Activated CD8-positive, alpha-beta memory T cell treated with anti-CD3 and anti-CD28 coated beads, Interleukin-2, amount 10 ng/mL, durations not matched to agents 7 days and 5 days (primary cell): ENCODE data around the gene KLLN. TPM values are rescaled to one million over a fixed set of nuclear protein-coding genes. Genes with fewer than 3 reads are reported as not detected.
A peak's percentile ranks its signal among the peaks of the same experiment; 100 is the strongest.
"Not testable (repeated sequence)": the region's sequence is repeated elsewhere in the genome, so short reads cannot be mapped to it uniquely, and the experiment has no call there.

Experiments used
- ATAC-seq: fragments of 150-1000 bp; cut with Tn5 transposase; one replicate; pipeline ENCODE4 v1.10.0; 2021; ENCODE audit warnings: moderate library complexity
- CTCF ChIA-PET: fragments of 350-600 bp; sonication (Branson Sonifier 250); formaldehyde crosslinking; loops from one replicate; lab custom pipeline; 2021; ENCODE audit warnings: antibody characterized with exemption; lab: Charles Lee
- DNase-seq: peaks from one replicate; pipeline ENCODE4 v3.0.0-alpha.2; 2020
- H3K27ac Mint-ChIP-seq: one replicate; pipeline ENCODE4 v1.8.0; 2021; ENCODE audit warnings: mild to moderate bottlenecking, mixed read lengths
- H3K27me3 Mint-ChIP-seq: one replicate; pipeline ENCODE4 v1.8.0; 2021; ENCODE audit warnings: mixed read lengths
- H3K36me3 Mint-ChIP-seq: one replicate; pipeline ENCODE4 v1.8.0; 2021; ENCODE audit warnings: mild to moderate bottlenecking, mixed read lengths
- H3K4me1 Mint-ChIP-seq: one replicate; pipeline ENCODE4 v1.8.0; 2021; ENCODE audit warnings: mixed read lengths
- H3K4me3 Mint-ChIP-seq: one replicate; pipeline ENCODE4 v1.8.0; 2021; ENCODE audit warnings: mild to moderate bottlenecking, moderate library complexity, mixed read lengths
- H3K9me3 Mint-ChIP-seq: one replicate; pipeline ENCODE4 v1.8.0; 2022; ENCODE audit warnings: low read depth, mixed read lengths
- total RNA-seq, 2 experiments: library from RNA; stranded (reverse); gene quantifications; one replicate each; pipeline ENCODE4 v1.2.3, GENCODE V29; 2021

Gene KLLN
- total RNA-seq, 2 experiments from 2014 or later = 0.67 to 0.84 TPM

DNA sequence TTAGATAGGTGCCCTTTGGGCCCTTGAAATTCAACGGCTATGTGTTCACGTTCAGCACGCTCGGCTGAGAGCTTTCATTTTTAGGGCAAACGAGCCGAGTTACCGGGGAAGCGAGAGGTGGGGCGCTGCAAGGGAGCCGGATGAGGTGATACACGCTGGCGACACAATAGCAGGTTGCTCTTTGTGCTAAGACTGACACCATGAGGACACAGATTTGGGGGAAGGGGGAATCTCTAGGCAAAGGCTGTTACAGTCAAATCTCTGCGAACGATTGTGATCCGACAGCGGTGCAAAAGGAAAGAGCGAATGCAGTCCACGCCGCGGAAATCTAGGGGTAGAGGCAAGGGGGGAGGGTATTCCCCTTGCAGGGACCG lies 667 bp downstream of the KLLN start:
- H3K9me3 Mint-ChIP-seq = no peaks in the 10 kb centered on the region

DNA sequence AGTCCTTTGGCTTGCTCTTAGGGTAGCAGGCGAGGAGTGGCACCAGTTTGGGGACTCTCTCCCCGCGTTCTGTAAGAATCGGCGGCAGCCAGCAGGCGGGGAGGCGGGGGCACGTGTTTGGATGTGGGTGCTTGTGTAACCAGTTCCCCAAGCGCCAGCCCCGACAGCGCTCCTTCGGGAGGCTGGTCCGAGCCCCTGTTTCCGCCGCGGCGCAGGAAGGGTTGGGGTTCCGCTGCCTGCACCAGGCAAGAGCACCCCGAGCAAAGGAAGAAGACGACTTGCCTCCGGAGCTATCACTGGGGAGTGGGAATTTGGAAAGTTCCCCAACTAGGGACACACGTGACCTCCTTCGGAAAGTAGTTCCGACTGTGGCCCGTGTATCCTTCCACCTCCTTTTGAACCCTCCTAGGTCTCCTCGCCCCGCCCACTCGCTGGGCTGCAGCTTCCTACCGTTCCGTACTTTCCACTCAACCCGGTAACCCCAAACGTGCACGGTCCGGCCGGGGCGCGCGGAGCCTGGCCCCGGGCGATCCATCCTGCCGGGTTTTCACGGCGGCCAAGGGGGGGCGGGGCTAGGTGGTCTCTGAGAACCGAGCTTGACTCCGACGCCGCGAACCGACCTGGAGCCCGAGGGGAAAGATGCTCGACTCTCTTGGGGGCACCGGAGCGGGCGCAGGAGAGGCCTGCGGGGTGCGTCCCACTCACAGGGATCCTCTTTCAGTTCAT lies 1.2 kb downstream of the KLLN start:
- Mint-ChIP-seq H3K4me3 (peak overlapping the region; percentile 92), H3K27me3 (no peaks in the 10 kb centered on the region), H3K36me3 (peaks cover 22% of the 10 kb centered on the region), H3K9me3 (no peaks in the 10 kb centered on the region), H3K4me1 (peaks cover 24% of the 10 kb centered on the region), H3K27ac (peak overlapping the region; percentile 93)
- ATAC-seq = peak; percentile 73
- peak; percentile 97 for DNase-seq
- CTCF ChIA-PET = interaction anchor here (0.6 to 9.3 kb wide), 12 partner anchors 9 to 691 kb away, joined by 3 to 82 read pairs (median 7); partner anchors contain the start of gene ATAD1

More for the DNA sequence above, 667 bp downstream of the KLLN start:
- no peak for DNase-seq
- Mint-ChIP-seq H3K27me3 (no peaks in the 10 kb centered on the region), H3K27ac (peak overlapping the region; percentile 93), H3K36me3 (peaks cover 26% of the 10 kb centered on the region), H3K4me3 (peak overlapping the region; percentile 92), H3K4me1 (peaks cover 28% of the 10 kb centered on the region)
- peak; percentile 31 for ATAC-seq
- CTCF ChIA-PET = interaction anchor here (0.6 to 9.3 kb wide), 10 partner anchors 9 to 530 kb away, joined by 3 to 82 read pairs (median 8); partner anchors contain the start of gene ATAD1

DNA sequence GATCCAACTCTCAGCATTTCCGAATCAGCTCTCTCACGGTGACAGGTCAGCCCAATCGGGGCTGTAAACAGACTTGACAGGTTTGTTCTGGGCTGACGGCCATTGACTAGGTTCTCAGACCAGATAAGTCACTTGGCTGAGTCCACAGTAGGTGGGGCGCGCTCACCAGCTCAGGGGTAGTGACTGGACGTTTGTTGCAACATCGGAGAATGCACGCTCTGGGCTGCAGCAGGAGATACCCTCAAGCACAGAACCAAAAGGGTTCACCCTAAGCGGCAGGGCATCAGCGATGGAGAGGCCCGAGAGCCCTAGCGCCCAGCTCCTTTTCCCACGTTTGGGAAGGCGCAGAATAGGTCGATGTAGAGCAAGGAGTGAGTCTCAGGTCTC lies 1.8 kb downstream of the KLLN start:
- H3K27ac Mint-ChIP-seq = peak overlapping the region; percentile 93
- H3K27me3 Mint-ChIP-seq = no peaks in the 10 kb centered on the region
- CTCF ChIA-PET = interaction anchor here (0.8 to 9.3 kb wide), 7 partner anchors 10 to 691 kb away, joined by 3 to 82 read pairs (median 8); partner anchors contain the start of gene ATAD1
- DNase-seq = no peak
- peaks cover 18% of the 10 kb centered on the region for H3K36me3 Mint-ChIP-seq
- peak overlapping the region; percentile 92 for H3K4me3 Mint-ChIP-seq
- H3K4me1 Mint-ChIP-seq = peaks cover 20% of the 10 kb centered on the region
- H3K9me3 Mint-ChIP-seq = no peaks in the 10 kb centered on the region
- ATAC-seq = no peak

DNA sequence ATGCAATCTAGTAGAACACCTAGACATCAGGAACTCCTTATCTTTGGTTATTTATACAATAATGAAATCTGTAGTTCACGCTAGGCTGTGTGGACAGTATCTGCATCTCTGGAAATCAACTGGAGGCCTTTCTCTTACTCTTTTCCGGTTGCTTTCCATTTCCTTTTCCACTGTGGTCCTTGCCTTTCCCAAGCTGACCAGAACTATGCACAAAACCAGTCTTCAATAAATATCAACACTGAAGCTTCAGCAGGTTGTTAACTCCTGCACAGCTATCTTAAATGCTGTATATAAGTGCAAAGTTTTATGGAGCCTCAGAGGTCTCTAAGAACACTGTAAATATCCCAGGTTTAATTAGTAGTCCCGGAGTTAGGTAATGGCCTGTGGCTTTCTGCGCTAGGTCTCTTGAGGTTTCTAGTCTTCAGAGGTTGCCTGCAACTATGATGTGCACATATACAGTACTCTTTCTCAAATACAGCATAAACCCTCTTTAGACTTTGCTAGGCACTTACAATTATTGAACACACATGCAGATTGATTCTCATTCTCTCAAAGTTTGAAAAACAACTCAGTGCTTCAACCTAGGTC lies 2.4 kb downstream of the KLLN start:
- DNase-seq (no peak), ATAC-seq (no peak)
- H3K4me1 Mint-ChIP-seq = peaks cover 18% of the 10 kb centered on the region
- CTCF ChIA-PET = interaction anchor here (0.7 to 9.3 kb wide), 5 partner anchors 43 to 692 kb away, joined by 3 to 82 read pairs (median 3); partner anchors contain the start of gene ATAD1
- no peaks in the 10 kb centered on the region for H3K27me3 Mint-ChIP-seq
- no peaks in the 10 kb centered on the region for H3K9me3 Mint-ChIP-seq
- peaks cover 15% of the 10 kb centered on the region for H3K36me3 Mint-ChIP-seq
- H3K27ac Mint-ChIP-seq = peak overlapping the region; percentile 93
- H3K4me3 Mint-ChIP-seq = peak overlapping the region; percentile 92

DNA sequence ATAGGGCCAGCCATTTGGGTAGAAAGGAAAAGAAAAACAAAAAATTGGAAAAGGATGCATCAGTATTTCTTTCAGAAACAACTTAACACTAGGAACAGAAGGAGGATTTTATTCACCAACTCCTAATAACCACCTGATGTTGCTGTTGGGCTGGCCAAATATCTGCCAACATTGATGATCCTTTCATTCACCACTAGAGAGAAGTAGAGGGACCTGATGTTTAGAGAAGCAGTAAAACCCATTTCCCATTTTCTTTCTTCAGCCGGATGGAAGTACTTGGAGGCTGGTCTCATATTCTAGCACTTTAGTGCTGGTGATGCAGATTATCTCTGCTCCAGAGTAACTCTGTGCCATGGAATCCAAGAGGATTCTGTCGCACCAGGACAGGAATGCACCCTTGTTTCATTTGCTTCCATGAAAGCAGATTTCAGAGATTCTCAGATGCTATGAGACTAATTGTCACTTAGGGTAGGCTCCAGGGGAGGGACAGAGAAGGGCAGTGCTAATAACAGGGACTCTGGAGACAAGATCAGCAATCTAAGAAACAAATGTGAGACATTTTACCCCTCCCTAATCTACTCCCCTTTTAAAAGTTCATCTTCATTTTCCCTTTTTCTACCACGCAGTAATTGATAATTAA lies 3.1 kb downstream of the KLLN start:
- Mint-ChIP-seq H3K4me1 (peaks cover 20% of the 10 kb centered on the region), H3K36me3 (peaks cover 11% of the 10 kb centered on the region), H3K27ac (no peak overlapping the region), H3K27me3 (no peaks in the 10 kb centered on the region), H3K4me3 (no peak overlapping the region), H3K9me3 (peaks cover 2% of the 10 kb centered on the region)
- peak; percentile 49 for DNase-seq
- CTCF ChIA-PET = interaction anchor here (0.7 to 9.3 kb wide), 7 partner anchors 15 to 693 kb away, joined by 3 to 82 read pairs (median 3); partner anchors contain the start of gene ATAD1
- ATAC-seq = no peak

DNA sequence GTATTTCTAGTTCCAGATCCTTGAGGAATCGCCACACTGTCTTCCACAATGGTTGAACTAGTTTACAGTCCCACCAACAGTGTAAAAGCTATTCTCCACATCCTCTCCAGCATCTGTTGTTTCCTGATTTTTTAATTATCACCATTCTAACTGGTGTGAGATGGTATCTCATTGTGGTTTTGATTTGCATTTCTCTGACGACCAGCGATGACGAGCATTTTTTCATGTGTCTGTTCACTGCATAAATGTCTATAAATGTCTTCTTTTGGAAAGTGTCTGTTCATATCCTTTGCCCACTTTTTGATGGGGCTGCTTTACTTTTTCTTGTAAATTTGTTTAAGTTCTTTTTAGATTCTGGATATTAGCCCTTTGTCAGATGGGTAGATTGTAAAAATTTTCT lies 7.7 kb downstream of the KLLN start:
- CTCF ChIA-PET = interaction anchor here (0.8 to 9.3 kb wide), 2 partner anchors 532 to 697 kb away, joined by 3 to 82 read pairs; no protein-coding TSS in a partner anchor
- DNase-seq, ATAC-seq, H3K27me3 Mint-ChIP-seq, H3K9me3 Mint-ChIP-seq, H3K4me3 Mint-ChIP-seq, H3K27ac Mint-ChIP-seq, H3K36me3 Mint-ChIP-seq: not testable (repeated sequence)
- peaks cover 18% of the 10 kb centered on the region for H3K4me1 Mint-ChIP-seq

DNA sequence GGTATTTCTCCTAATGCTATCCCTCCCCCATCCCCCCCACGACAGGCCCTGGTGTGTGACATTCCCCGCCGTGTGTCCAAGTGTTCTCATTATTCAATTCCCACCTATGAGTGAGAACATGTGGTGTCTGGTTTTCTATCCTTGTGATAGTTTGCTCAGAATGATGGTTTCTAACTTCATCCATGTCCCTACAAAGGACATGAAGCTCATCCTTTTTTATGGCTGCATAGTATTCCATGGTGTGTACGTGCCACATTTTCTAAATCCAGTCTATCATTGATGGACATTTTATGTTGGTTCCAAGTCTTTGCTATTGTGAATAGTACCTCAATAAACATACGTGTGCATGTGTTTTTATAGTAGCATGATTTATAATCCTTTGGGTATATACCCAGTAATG lies 8.1 kb downstream of the KLLN start:
- H3K27me3 Mint-ChIP-seq, H3K27ac Mint-ChIP-seq, H3K9me3 Mint-ChIP-seq, DNase-seq, H3K4me3 Mint-ChIP-seq, H3K36me3 Mint-ChIP-seq, ATAC-seq: not testable (repeated sequence)
- CTCF ChIA-PET = interaction anchor here (0.8 kb wide), 1 partner anchor 698 kb away, joined by 3 read pairs; no protein-coding TSS in a partner anchor
- peaks cover 16% of the 10 kb centered on the region for H3K4me1 Mint-ChIP-seq

DNA sequence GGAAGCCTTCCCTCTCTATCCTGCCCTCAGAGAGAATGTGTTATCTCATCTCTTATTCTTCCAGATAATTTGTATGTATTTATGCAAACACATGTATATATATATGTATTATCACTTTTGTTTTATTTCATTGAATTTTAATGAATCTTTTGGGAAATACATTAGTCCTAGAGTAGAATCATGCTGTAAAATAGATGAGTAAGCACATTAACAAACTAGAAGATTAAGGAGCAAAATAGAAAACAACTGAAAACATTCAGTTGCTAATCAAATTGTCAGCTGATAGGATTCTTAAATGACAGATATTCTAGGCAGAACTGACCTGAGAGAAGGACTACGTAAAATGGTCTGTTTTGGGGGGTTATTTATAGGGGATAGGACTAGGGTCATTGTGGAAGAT lies 11.2 kb downstream of the KLLN start:
- no peaks in the 10 kb centered on the region for H3K27me3 Mint-ChIP-seq
- H3K4me1 Mint-ChIP-seq = peaks cover 15% of the 10 kb centered on the region
- peaks cover 2% of the 10 kb centered on the region for H3K9me3 Mint-ChIP-seq
- ATAC-seq (no peak), DNase-seq (no peak)
- H3K27ac Mint-ChIP-seq = no peak overlapping the region
- peaks cover 3% of the 10 kb centered on the region for H3K36me3 Mint-ChIP-seq
- H3K4me3 Mint-ChIP-seq = no peak overlapping the region
- CTCF ChIA-PET = interaction anchor here (1.3 to 3.8 kb wide), 4 partner anchors 11 to 537 kb away, joined by 3 to 34 read pairs (median 6); partner anchors contain the start of genes KLLN and PTEN

DNA sequence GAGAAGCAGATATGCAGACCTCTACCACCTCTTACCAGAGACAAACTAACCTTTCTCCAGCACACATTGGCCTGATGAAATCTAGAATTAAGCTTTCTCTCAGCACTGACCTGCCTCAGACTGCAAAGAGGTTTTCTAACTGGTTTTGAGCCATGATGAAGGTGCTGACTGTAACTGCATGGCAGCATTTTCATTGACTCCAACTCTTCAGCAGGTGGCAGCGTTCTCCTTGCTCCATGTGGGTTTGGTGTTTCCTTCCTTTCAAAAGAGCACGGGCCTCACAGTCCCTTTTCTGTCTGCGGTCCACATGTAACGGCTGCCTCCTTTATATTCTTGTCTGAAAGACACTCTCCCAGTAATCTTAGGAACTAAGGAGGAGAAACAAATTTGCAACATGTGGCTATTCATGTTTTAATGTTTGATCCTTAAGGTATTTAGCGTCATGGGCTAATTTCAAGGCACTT lies 12.6 kb downstream of the KLLN start:
- Mint-ChIP-seq H3K9me3 (peaks cover 2% of the 10 kb centered on the region), H3K27ac (no peak overlapping the region), H3K27me3 (no peaks in the 10 kb centered on the region), H3K4me1 (peaks cover 18% of the 10 kb centered on the region), H3K4me3 (no peak overlapping the region), H3K36me3 (peaks cover 3% of the 10 kb centered on the region)
- DNase-seq (peak; percentile 70), ATAC-seq (peak; percentile 89)
- CTCF ChIA-PET = interaction anchor here (0.7 to 3.8 kb wide), 12 partner anchors 12 to 958 kb away, joined by 3 to 34 read pairs (median 4); partner anchors contain the start of genes ATAD1, KLLN and PTEN

DNA sequence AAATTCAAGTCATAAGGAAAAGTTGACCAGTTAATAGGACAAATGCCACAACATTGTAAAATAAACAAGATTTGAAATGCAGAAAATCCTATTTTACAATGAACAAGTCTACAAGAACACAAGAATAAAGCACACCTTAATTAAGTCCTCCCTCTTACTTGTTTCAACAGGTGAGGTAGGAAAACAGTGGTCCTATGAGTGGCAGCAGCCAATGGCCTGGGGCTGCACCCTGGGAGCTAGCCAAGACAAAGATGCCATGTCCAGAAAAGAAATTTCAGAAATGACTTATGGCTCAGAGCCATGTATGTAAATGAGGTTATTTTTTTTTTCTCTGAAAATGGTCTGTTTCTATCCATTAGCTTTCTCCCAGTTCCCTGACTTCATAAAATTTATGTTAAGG lies 14.3 kb downstream of the KLLN start:
- H3K4me3 Mint-ChIP-seq = no peak overlapping the region
- no peaks in the 10 kb centered on the region for H3K27me3 Mint-ChIP-seq
- H3K27ac Mint-ChIP-seq = no peak overlapping the region
- H3K4me1 Mint-ChIP-seq = peaks cover 18% of the 10 kb centered on the region
- no peak for DNase-seq
- no peaks in the 10 kb centered on the region for H3K9me3 Mint-ChIP-seq
- no peak for ATAC-seq
- H3K36me3 Mint-ChIP-seq = no peaks in the 10 kb centered on the region
- CTCF ChIA-PET = interaction anchor here (3.8 kb wide), 1 partner anchor 540 kb away, joined by 34 read pairs; no protein-coding TSS in a partner anchor

DNA sequence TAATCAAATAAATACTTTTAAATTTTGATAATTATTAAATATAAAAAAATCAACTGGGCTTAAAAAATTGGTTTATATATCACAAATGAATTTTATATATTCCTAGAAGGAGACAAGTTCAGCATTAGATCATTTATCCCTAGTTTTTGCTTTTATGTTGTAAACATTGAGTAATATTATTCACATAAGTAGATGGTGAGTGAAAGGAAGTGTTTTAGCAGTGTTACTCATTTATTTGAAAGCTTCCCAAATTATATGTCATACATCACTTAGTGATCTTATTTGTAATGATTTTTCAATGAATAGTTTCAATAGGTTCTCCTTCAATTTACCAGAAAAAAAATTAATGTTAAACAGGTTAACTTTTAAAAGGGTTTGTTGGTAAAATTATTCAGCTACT lies 15.8 kb downstream of the KLLN start:
- Mint-ChIP-seq H3K27me3 (no peaks in the 10 kb centered on the region), H3K9me3 (no peaks in the 10 kb centered on the region), H3K27ac (no peak overlapping the region), H3K4me1 (peaks cover 26% of the 10 kb centered on the region), H3K4me3 (no peak overlapping the region), H3K36me3 (no peaks in the 10 kb centered on the region)
- CTCF ChIA-PET = interaction anchor here (1.5 kb wide), 1 partner anchor 12 kb away, joined by 4 read pairs; no protein-coding TSS in a partner anchor
- no peak for ATAC-seq
- DNase-seq = no peak

DNA sequence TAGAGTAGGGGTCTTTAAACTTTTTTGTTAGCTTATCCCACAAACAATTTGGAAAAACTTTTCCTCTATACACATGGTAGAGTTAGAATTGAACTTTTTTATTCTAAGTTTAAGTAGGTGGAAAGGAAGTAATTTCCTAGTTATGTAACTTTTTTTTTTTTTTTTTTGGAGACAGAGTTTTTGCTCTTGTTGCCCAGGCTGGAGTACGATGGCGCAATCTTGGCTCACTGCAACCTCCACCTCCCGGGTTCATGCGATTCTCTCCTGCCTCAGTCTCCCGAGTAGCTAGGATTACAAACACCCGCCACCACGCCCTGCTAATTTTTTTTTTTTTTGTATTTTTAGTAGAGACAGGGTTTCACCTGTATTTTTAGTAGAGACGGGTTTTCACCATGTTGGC lies 16.6 kb downstream of the KLLN start:
- not testable (repeated sequence) for H3K36me3 Mint-ChIP-seq, DNase-seq, H3K27me3 Mint-ChIP-seq, H3K4me3 Mint-ChIP-seq, H3K9me3 Mint-ChIP-seq, H3K27ac Mint-ChIP-seq, ATAC-seq
- peaks cover 30% of the 10 kb centered on the region for H3K4me1 Mint-ChIP-seq
- CTCF ChIA-PET = interaction anchor here (1.0 to 1.9 kb wide), 3 partner anchors 11 to 16 kb away, joined by 3 to 8 read pairs (median 7); no protein-coding TSS in a partner anchor
